ENCODE data around the gene SCGB1C1.

SCGB1C1 gene

DNA sequence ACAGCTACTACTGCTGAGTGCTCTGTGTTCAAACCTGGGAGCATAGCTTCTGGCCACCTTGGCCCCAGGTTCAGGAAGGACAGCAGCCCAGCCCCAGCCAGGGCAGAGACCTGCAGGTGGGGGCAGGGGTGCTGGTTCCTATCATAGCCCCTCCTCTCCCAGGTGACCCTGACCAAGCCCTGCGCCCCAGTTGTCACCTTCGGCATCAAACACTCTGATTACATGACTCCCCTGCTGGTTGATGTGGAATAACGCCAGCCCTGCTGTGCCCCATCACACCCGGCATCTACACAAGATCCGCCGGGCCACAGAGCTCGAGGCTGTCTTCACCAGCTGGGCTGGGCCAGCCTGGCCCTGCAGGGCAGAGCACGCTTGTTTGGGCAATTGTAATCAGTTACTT is 6.9 kb downstream of the SCGB1C1 start:
- Histone ChIP-seq H3K79me2 (ENCODE audit: low read length) (peaks cover 2% of the 10 kb centered on the region; the same call in 1 of the 2 replicates), H3K9me2 (replicated peaks; ENCODE audit: insufficient read depth, low read length) (no peaks in the 10 kb centered on the region), H3K4me3 (ENCODE audit: low read length) (no peak overlapping the region), H3K27ac (ENCODE audit: low read length) (no peak overlapping the region), H4K20me1 (ENCODE audit: insufficient read depth, low read length) (no peaks in the 10 kb centered on the region; the same call in 1 of the 2 replicates), H3K36me3 (replicated peaks; ENCODE audit: insufficient read depth, low read length) (no peaks in the 10 kb centered on the region), H2AFZ (ENCODE audit: low read length) (no peak overlapping the region), H3K27me3 (replicated peaks; ENCODE audit: insufficient read depth, low read length) (no peaks in the 10 kb centered on the region), H3K4me2 (ENCODE audit: low read depth, low read length) (no peak overlapping the region), H3F3A (ENCODE audit: insufficient read depth, low read length) (no peaks in the 10 kb centered on the region), H3K9ac (ENCODE audit: low read length) (no peak overlapping the region), H3K9me3 (replicated peaks; ENCODE audit: insufficient read depth, low read length) (no peaks in the 10 kb centered on the region), H3K4me1 (ENCODE audit: low read length) (no peaks in the 10 kb centered on the region)
- DNase-seq: no peak
- TF ChIP-seq CTCF (IDR thresholded peaks at IDR 0.05; ENCODE audit: low read length) (no peak), EZH2phosphoT487 (IDR thresholded peaks at IDR 0.05; ENCODE audit: low read length) (no peak), EZH2 (optimal IDR thresholded peaks at IDR 0.05; ENCODE audit: low read depth, low read length) (no peak)

DNA sequence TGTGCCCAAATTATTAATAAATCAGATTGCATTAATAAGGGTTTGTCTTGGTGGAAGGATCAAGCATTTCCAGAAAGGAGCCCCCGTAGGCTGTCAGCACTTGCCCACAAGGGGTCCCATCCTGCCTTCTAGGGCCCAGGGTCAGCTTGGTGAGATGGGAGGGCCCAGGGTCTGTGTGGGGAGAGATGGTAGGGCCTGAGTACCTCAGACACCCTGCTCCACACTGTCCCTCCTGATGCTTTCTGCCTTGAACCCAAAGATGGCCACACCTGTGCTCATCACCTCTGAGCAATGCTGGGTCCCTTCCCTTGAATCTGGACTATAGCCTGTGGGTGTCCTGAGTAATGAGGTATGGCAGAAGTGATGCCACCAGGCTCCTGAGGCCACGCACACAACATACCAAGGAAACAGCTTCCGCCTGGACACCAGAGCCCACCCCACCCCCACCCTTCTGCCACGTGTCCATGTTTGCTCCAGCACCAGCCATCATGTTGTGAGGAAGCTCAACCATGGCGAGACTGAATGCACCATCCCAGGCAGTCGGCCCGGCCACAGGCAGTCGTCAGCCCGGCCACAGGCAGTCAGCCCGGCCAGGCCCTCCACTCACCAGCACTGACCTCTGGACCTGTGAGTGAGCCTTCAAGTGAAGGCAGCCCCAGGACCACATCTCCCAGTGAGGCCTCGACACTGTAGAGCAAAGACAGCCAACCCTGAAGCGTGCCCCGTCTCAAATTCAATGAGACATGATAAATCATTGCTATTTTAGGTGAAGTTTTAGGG is 7.5 kb downstream of the SCGB1C1 start:
- peaks cover 9% of the 10 kb centered on the region for H3K79me2 ChIP-seq (ENCODE audit: low read length)
- no peak overlapping the region for H3K4me3 ChIP-seq (ENCODE audit: low read length)
- no peaks in the 10 kb centered on the region for H3K9me2 ChIP-seq (replicated peaks; ENCODE audit: insufficient read depth, low read length)
- no peaks in the 10 kb centered on the region; the same call in 1 of the 2 replicates for H4K20me1 ChIP-seq (ENCODE audit: insufficient read depth, low read length)
- no peak overlapping the region for H3K9ac ChIP-seq (ENCODE audit: low read length)
- H3K36me3 ChIP-seq (replicated peaks; ENCODE audit: insufficient read depth, low read length): no peaks in the 10 kb centered on the region; the same call in 1 of the 2 replicates
- H2AFZ ChIP-seq (ENCODE audit: low read length): no peak overlapping the region
- H3K27ac ChIP-seq (ENCODE audit: low read length): no peak overlapping the region
- no peaks in the 10 kb centered on the region for H3K27me3 ChIP-seq (replicated peaks; ENCODE audit: insufficient read depth, low read length)
- H3K4me2 ChIP-seq (ENCODE audit: low read depth, low read length): no peak overlapping the region
- no peaks in the 10 kb centered on the region for H3K9me3 ChIP-seq (replicated peaks; ENCODE audit: insufficient read depth, low read length)
- H3F3A ChIP-seq (ENCODE audit: insufficient read depth, low read length): no peaks in the 10 kb centered on the region
- TF ChIP-seq EZH2phosphoT487 (IDR thresholded peaks at IDR 0.05; ENCODE audit: low read length) (no peak), CTCF (IDR thresholded peaks at IDR 0.05; ENCODE audit: low read length) (no peak), EZH2 (optimal IDR thresholded peaks at IDR 0.05; ENCODE audit: low read depth, low read length) (no peak)
- DNase-seq: no peak
- no peaks in the 10 kb centered on the region for H3K4me1 ChIP-seq (ENCODE audit: low read length)

DNA sequence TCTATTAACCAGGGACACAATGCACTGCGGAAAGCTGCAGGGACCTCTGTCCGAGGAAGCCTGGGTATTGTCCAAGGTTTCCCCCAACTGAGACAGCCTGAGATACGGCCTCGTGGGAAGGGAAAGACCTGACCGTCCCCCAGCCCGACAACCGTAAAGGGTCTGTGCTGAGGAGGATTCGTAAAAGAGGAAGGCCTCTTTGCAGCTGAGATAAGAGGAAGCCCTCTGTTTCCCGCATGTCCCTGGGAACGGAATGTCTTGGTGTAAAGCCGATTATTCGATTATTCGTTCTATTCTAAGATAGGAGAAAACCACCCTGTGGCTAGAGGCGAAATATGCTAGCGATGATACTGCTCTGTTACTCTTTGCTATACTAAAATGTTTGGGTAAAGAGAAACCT is 9.1 kb downstream of the SCGB1C1 start:
- peaks cover 24% of the 10 kb centered on the region for H3K79me2 ChIP-seq (ENCODE audit: low read length)
- H3F3A ChIP-seq (ENCODE audit: insufficient read depth, low read length): no peaks in the 10 kb centered on the region
- H3K27me3 ChIP-seq (replicated peaks; ENCODE audit: insufficient read depth, low read length): no peaks in the 10 kb centered on the region
- DNase-seq: no peak
- H3K9me2 ChIP-seq (replicated peaks; ENCODE audit: insufficient read depth, low read length): no peaks in the 10 kb centered on the region
- no peaks in the 10 kb centered on the region for H3K9me3 ChIP-seq (replicated peaks; ENCODE audit: insufficient read depth, low read length)
- no peaks in the 10 kb centered on the region; the same call in 1 of the 2 replicates for H4K20me1 ChIP-seq (ENCODE audit: insufficient read depth, low read length)
- no peak for TF ChIP-seq CTCF (IDR thresholded peaks at IDR 0.05; ENCODE audit: low read length)
- no peak for TF ChIP-seq EZH2 (optimal IDR thresholded peaks at IDR 0.05; ENCODE audit: low read depth, low read length)
- no peak for TF ChIP-seq EZH2phosphoT487 (IDR thresholded peaks at IDR 0.05; ENCODE audit: low read length)
- H3K9ac ChIP-seq (ENCODE audit: low read length): no peak overlapping the region
- H3K4me3 ChIP-seq (ENCODE audit: low read length): no peak overlapping the region
- H3K27ac ChIP-seq (ENCODE audit: low read length): no peak overlapping the region
- no peak overlapping the region for H2AFZ ChIP-seq (ENCODE audit: low read length)
- H3K4me2 ChIP-seq (ENCODE audit: low read depth, low read length): no peak overlapping the region
- peaks cover 5% of the 10 kb centered on the region; the same call in 1 of the 2 replicates for H3K4me1 ChIP-seq (ENCODE audit: low read length)
- H3K36me3 ChIP-seq (replicated peaks; ENCODE audit: insufficient read depth, low read length): no peaks in the 10 kb centered on the region; the same call in 1 of the 2 replicates

All from MM.1S (cell line).